Measurements from ENCODE around the gene PARP2. TPM values are rescaled to one million over a fixed set of nuclear protein-coding genes. Genes with fewer than 3 reads are reported as not detected.
"Not testable (repeated sequence)": the region's sequence is repeated elsewhere in the genome, so short reads cannot be mapped to it uniquely, and the experiment has no call there.

PARP2 gene
- total and polyA plus RNA-seq, 2 of the 8 experiments (the other 6 are each of a cell fraction or from before 2014, with no cell fraction given): 27.7 to 41.7 TPM

DNA sequence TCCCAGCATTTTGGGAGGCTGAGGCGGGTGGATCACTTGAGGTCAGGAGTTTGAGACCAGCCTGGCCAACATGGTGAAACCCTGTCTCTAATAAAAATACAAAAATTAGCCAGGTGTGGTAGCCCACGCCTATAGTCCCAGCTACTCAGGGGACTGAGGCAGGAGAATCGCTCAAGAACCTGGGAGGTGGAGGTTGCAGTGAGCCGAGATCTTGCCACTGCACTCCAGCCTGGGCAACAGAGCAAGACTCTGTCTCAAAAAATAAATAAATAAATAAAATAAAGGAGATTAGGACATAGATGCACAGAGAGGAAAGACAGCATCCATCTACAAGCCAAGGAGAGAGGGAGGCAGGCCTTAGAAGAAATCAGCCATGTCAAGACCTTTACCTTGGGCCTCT lies 2.4 kb upstream of the PARP2 start:
- H3K79me2 ChIP-seq (ENCODE audit: control insufficient read depth in 1 of 2, insufficient read depth in 2 of 2, low read length in 2 of 2): peaks cover 0 to 15% of the 10 kb centered on the region in 2 experiments; a peak in 2 of 4 replicates
- not testable (repeated sequence) for H3K23me2 ChIP-seq (ENCODE audit: low read depth, low read length); H4K8ac ChIP-seq (ENCODE audit: extremely low read depth, insufficient read depth, low read length); H3K9me3 ChIP-seq (ENCODE audit: insufficient read depth in 2 of 2, low read depth in 1 of 2, low read length in 1 of 2); H3K4ac ChIP-seq (replicated peaks; ENCODE audit: insufficient read length, low read depth, low read length); H3K4me1 ChIP-seq (replicated peaks in 1 of 4; ENCODE audit: control insufficient read depth in 3 of 4, insufficient read depth in 4 of 4, low read length in 3 of 4); H3K4me2 ChIP-seq (ENCODE audit: insufficient read depth in 1 of 2, low read depth in 2 of 2, low read length in 2 of 2); H4K91ac ChIP-seq (replicated peaks; ENCODE audit: insufficient read length, low read length); H3K27me3 ChIP-seq (replicated peaks in 1 of 4; ENCODE audit: control insufficient read depth in 3 of 4, extremely low read depth in 1 of 4, insufficient read depth in 3 of 4, low read length in 3 of 4); H3K56ac ChIP-seq (replicated peaks; ENCODE audit: insufficient read length, low read depth, low read length); H3K23ac ChIP-seq (ENCODE audit: insufficient read length); H2AFZ ChIP-seq (ENCODE audit: low read length); H3K18ac ChIP-seq (ENCODE audit: extremely low read depth, low read length); H3K79me1 ChIP-seq (ENCODE audit: low read depth, low read length); H4K20me1 ChIP-seq (replicated peaks in 1 of 2; ENCODE audit: control insufficient read depth in 1 of 2, insufficient read depth in 2 of 2, low read length in 2 of 2); DNase-seq (ENCODE audit: low read depth in 1 of 2, low spot score in 2 of 2); H3K36me3 ChIP-seq (ENCODE audit: control insufficient read depth in 2 of 4, insufficient read depth in 4 of 4, low read length in 3 of 4); H2BK5ac ChIP-seq (ENCODE audit: low read depth, low read length); H2BK15ac ChIP-seq (ENCODE audit: low read length); H3K4me3 ChIP-seq (ENCODE audit: extremely low read depth in 1 of 4, insufficient read depth in 2 of 4, low read depth in 3 of 4, low read length in 4 of 4); H2BK20ac ChIP-seq (ENCODE audit: low read length); H3K14ac ChIP-seq (ENCODE audit: insufficient read length); FAIRE-seq; H4K5ac ChIP-seq (ENCODE audit: insufficient read length, low read depth, low read length); H2BK120ac ChIP-seq (replicated peaks; ENCODE audit: low read depth, low read length); H3K9ac ChIP-seq (replicated peaks in 1 of 4; ENCODE audit: extremely low read depth in 1 of 4, low read depth in 3 of 4, low read length in 3 of 4); H3K27ac ChIP-seq (ENCODE audit: low read depth, low read length); H2AK5ac ChIP-seq (ENCODE audit: low read depth, low read length); H2BK12ac ChIP-seq (ENCODE audit: low read depth, low read length)
- ChIA-PET CTCF (ENCODE audit: partially characterized antibody) (interaction anchor here (1.6 kb wide), 1 partner anchor 13 kb away, joined by 6 read pairs; no protein-coding TSS in a partner anchor), POLR2A (ENCODE audit: partially characterized antibody) (interaction anchor here (1.7 to 8.3 kb wide), 3 partner anchors 11 to 114 kb away, joined by 6 to 215 read pairs (median 69); partner anchors contain the start of genes APEX1, CCNB1IP1 and OSGEP)
- WGBS, 2 experiments (ENCODE audit: extremely low coverage in 1 of 2, insufficient coverage in 1 of 2, insufficient read length in 1 of 2, insufficient replicate concordance in 2 of 2, low coverage in 1 of 2, low lambda C conversion rate in 2 of 2, missing lambda C conversion rate in 1 of 2): 86% methylated on average over 4 of the region's 4 CpGs; no CpG with 5 or more reads in 1 of the 2 experiments

Measured in H1 (cell line).